ENCODE measurements around the gene ADGRV1.
A peak's percentile ranks its signal among the peaks of the same experiment; 100 is the strongest.

The ADGRV1 gene

DNA sequence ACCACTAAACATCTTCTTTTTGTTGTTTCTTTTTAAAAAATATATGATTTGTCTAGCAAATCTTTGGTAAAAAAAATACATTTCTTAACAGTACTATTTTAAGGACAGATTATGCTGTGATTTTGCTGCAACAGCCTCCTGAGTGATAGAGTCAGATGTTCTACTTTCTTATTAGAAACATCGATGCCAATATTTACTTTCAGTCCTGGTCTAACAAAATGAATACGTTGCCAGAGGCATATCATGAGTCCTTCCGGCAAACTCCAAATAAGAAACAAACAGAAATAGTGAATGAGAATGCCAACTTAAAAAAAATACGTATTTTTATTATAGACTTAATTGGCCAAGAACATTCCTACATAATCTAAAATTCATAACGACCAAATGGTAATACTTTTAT is 371.5 kb downstream of the ADGRV1 start:
- H3K9me3 Mint-ChIP-seq, result no peaks in the 10 kb centered on the region
- ATAC-seq (replicated peaks; ENCODE audit: extremely low read depth, poor library complexity, severe bottlenecking) (no peak), DNase-seq (ENCODE audit: low spot score in 2 of 2) (no peak)
- H3K27ac Mint-ChIP-seq (ENCODE audit: low read depth), result no peak overlapping the region
- peaks cover 22% of the 10 kb centered on the region for H3K27me3 Mint-ChIP-seq
- no peaks in the 10 kb centered on the region for H3K4me1 Mint-ChIP-seq
- H3K4me3 Mint-ChIP-seq, result no peak overlapping the region
- H3K36me3 Mint-ChIP-seq (ENCODE audit: insufficient read depth), result no peaks in the 10 kb centered on the region

- no peaks in the 10 kb centered on the region for H3K9me3 Mint-ChIP-seq
- DNase-seq (ENCODE audit: low spot score in 2 of 2) (no peak), ATAC-seq (replicated peaks; ENCODE audit: extremely low read depth, poor library complexity, severe bottlenecking) (no peak)
- no peaks in the 10 kb centered on the region for H3K4me1 Mint-ChIP-seq
- H3K27me3 Mint-ChIP-seq, result peaks cover 22% of the 10 kb centered on the region
- H3K4me3 Mint-ChIP-seq, result no peak overlapping the region
- no peaks in the 10 kb centered on the region for H3K36me3 Mint-ChIP-seq (ENCODE audit: insufficient read depth)
- no peak overlapping the region for H3K27ac Mint-ChIP-seq (ENCODE audit: low read depth)
These were observed 372.3 kb downstream of the ADGRV1 start for GRCh38 chr5:90930756-90931431.

DNA sequence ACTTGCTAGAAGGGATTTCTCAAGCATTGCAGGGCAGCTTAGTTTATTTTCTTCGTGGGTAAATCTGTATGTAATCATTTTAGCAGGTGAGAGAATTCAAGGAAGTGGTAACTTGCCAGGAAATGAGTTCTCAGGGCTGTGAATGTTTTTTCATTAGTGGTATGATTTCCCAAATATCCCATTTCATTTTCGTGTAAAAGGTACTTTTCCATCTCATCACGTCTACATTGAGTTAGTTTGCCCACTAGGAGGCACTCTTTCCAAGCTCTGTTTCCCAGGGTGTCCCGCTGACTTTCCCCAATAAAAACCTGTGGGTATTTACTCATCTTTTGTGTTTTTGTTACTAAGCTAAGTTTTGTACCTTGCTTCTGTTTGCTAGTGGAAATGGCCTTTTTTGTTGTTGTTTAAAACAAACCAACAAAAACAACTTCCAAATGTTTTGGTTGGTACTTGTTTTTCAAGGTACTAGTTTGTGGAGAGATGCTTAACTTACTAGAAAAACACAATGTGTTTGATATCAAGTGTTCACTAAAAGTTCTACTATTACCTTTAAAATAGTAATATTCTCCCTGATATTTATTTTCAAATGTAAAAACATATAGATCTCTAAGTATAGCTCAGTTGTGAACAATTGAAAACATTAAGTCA is 373.6 kb downstream of the ADGRV1 start:
- Mint-ChIP-seq H3K4me1 (no peaks in the 10 kb centered on the region), H3K4me3 (no peak overlapping the region), H3K9me3 (no peaks in the 10 kb centered on the region), H3K36me3 (ENCODE audit: insufficient read depth) (no peaks in the 10 kb centered on the region), H3K27ac (ENCODE audit: low read depth) (no peak overlapping the region), H3K27me3 (peaks cover 22% of the 10 kb centered on the region)
- DNase-seq (ENCODE audit: low spot score in 2 of 2) (no peak), ATAC-seq (replicated peaks; ENCODE audit: extremely low read depth, poor library complexity, severe bottlenecking) (no peak)

DNA sequence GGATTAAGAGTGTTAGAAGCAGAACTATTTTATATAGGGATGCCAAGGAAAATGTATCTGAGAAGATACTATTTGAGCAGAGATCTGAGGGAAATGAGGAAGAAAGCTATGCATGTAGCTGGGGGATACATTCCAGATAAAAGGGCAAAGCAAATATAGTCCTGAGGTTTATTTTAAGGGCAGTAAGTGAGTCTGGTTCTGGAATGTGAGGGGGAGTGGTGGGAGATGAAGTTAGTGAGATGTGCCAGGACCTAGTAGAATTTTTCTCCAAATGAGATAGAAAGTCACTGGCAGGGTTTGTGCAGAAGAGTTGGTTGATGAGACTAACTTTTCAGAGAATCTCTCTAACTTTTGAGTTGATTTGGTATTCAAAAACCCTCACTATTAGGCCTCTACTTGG is 374.7 kb downstream of the ADGRV1 start:
- Mint-ChIP-seq H3K4me1 (no peaks in the 10 kb centered on the region), H3K9me3 (no peaks in the 10 kb centered on the region), H3K4me3 (no peak overlapping the region), H3K36me3 (ENCODE audit: insufficient read depth) (no peaks in the 10 kb centered on the region), H3K27me3 (peaks cover 22% of the 10 kb centered on the region), H3K27ac (ENCODE audit: low read depth) (peak overlapping the region; percentile 5)
- ATAC-seq (replicated peaks; ENCODE audit: extremely low read depth, poor library complexity, severe bottlenecking) (no peak), DNase-seq (ENCODE audit: low spot score in 2 of 2) (no peak)

- Mint-ChIP-seq H3K36me3 (ENCODE audit: insufficient read depth) (no peaks in the 10 kb centered on the region), H3K27me3 (peaks cover 19% of the 10 kb centered on the region), H3K4me1 (no peaks in the 10 kb centered on the region), H3K27ac (ENCODE audit: low read depth) (no peak overlapping the region), H3K9me3 (no peaks in the 10 kb centered on the region), H3K4me3 (no peak overlapping the region)
- DNase-seq (ENCODE audit: low spot score in 2 of 2) (no peak), ATAC-seq (replicated peaks; ENCODE audit: extremely low read depth, poor library complexity, severe bottlenecking) (no peak)
These were observed 375.6 kb downstream of the ADGRV1 start for GRCh38 chr5:90934091-90934719.

GRCh38 chr5:90934738-90935137 is 376.1 kb downstream of the ADGRV1 start:
- Mint-ChIP-seq H3K36me3 (ENCODE audit: insufficient read depth) (no peaks in the 10 kb centered on the region), H3K4me3 (no peak overlapping the region), H3K27ac (ENCODE audit: low read depth) (no peak overlapping the region)

GRCh38 chr5:90939211-90939610 is 380.6 kb downstream of the ADGRV1 start:
- Mint-ChIP-seq H3K36me3 (ENCODE audit: insufficient read depth) (no peaks in the 10 kb centered on the region), H3K4me3 (no peak overlapping the region), H3K9me3 (no peaks in the 10 kb centered on the region), H3K27me3 (no peaks in the 10 kb centered on the region), H3K27ac (ENCODE audit: low read depth) (no peak overlapping the region), H3K4me1 (peaks cover 8% of the 10 kb centered on the region)
- DNase-seq (ENCODE audit: low spot score in 2 of 2) (no peak), ATAC-seq (replicated peaks; ENCODE audit: extremely low read depth, poor library complexity, severe bottlenecking) (no peak)

More at GRCh38 chr5:90934738-90935137, 376.1 kb downstream of the ADGRV1 start:
- no peaks in the 10 kb centered on the region for H3K9me3 Mint-ChIP-seq
- H3K27me3 Mint-ChIP-seq, result peaks cover 14% of the 10 kb centered on the region
- DNase-seq (ENCODE audit: low spot score in 2 of 2), result no peak
- no peaks in the 10 kb centered on the region for H3K4me1 Mint-ChIP-seq
- ATAC-seq (replicated peaks; ENCODE audit: extremely low read depth, poor library complexity, severe bottlenecking), result no peak

GRCh38 chr5:90940227-90940995 is 381.8 kb downstream of the ADGRV1 start:
- ATAC-seq (replicated peaks; ENCODE audit: extremely low read depth, poor library complexity, severe bottlenecking), result peak; percentile 95
- no peak overlapping the region for H3K27ac Mint-ChIP-seq (ENCODE audit: low read depth)
- DNase-seq (ENCODE audit: low spot score in 2 of 2), result peak in 1 of 2 donors; percentile 25
- no peak overlapping the region for H3K4me3 Mint-ChIP-seq
- H3K27me3 Mint-ChIP-seq, result no peaks in the 10 kb centered on the region
- H3K9me3 Mint-ChIP-seq, result no peaks in the 10 kb centered on the region
- no peaks in the 10 kb centered on the region for H3K36me3 Mint-ChIP-seq (ENCODE audit: insufficient read depth)
- peaks cover 8% of the 10 kb centered on the region for H3K4me1 Mint-ChIP-seq

GRCh38 chr5:90941002-90941720 is 382.6 kb downstream of the ADGRV1 start:
- Mint-ChIP-seq H3K27me3 (no peaks in the 10 kb centered on the region), H3K36me3 (ENCODE audit: insufficient read depth) (no peaks in the 10 kb centered on the region), H3K27ac (ENCODE audit: low read depth) (no peak overlapping the region), H3K4me3 (no peak overlapping the region), H3K9me3 (no peaks in the 10 kb centered on the region), H3K4me1 (peaks cover 8% of the 10 kb centered on the region)
- DNase-seq (ENCODE audit: low spot score in 2 of 2) (no peak), ATAC-seq (replicated peaks; ENCODE audit: extremely low read depth, poor library complexity, severe bottlenecking) (no peak)

DNA sequence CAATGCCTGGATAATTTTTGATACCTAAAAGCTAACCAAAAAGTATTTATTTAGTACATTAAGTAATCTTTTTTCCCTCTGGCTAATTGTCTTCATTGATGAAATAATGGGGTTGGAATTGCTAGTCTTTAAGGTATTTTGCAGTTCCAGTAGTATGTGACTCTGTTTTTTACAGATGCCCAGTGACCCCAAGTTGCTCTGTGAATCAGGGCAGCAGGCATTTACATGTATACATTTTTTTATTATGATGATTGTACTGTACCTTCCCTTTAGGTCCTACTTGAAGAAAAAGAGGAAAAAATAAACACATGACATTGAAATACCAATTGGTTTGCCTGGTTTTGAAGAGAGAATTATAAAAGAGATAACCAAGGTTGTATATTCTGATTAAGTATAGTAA is 385.5 kb downstream of the ADGRV1 start:
- Mint-ChIP-seq H3K4me3 (no peak overlapping the region), H3K36me3 (ENCODE audit: insufficient read depth) (no peaks in the 10 kb centered on the region)

DNA sequence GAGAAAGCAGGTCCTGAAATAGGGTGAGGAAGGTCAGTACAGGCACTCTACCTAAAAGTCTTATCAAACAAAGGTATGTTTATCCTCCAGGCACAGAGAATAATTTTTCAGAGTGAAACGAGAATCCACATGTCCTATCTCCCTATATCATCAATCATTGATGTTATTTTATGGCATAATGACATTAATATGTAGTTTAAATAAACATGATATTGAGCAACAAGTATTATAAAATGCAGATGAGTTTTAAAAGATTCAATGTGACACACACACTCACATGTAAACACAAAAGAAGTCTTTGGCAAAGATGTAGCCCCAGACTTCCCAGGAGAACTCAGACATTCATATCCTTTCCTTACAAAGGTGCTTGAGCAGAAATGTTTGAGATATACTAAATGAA is 389.1 kb downstream of the ADGRV1 start:
- ATAC-seq (replicated peaks; ENCODE audit: extremely low read depth, poor library complexity, severe bottlenecking) (no peak), DNase-seq (ENCODE audit: low spot score in 2 of 2) (no peak)
- Mint-ChIP-seq H3K4me1 (no peaks in the 10 kb centered on the region), H3K9me3 (no peaks in the 10 kb centered on the region), H3K27me3 (peaks cover 22% of the 10 kb centered on the region), H3K36me3 (ENCODE audit: insufficient read depth) (no peaks in the 10 kb centered on the region), H3K4me3 (no peak overlapping the region), H3K27ac (ENCODE audit: low read depth) (no peak overlapping the region)

More for the DNA sequence above, 385.5 kb downstream of the ADGRV1 start:
- no peak overlapping the region for H3K27ac Mint-ChIP-seq (ENCODE audit: low read depth)
- DNase-seq (ENCODE audit: low spot score in 2 of 2), result no peak
- H3K27me3 Mint-ChIP-seq, result peaks cover 12% of the 10 kb centered on the region
- H3K9me3 Mint-ChIP-seq, result no peaks in the 10 kb centered on the region
- ATAC-seq (replicated peaks; ENCODE audit: extremely low read depth, poor library complexity, severe bottlenecking), result no peak
- peaks cover 8% of the 10 kb centered on the region for H3K4me1 Mint-ChIP-seq

DNA sequence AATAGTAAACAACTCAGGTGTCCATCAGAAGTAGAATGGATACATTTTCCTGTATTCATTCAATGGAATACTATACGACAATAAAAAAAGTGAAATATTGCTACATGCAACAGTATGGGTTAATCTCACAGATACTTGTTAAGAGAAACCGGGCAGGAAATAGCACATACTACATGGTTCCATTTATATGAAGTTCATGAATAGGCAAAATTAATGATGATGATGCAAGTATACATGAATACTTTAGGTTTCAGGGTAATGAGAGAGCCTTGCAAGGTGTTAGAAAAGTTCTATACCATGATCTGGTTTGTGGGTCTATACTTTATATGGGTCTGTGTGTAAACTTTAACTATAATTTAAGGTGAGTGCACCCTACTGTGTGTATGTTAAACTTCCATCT is 390.4 kb downstream of the ADGRV1 start:
- H3K27me3 Mint-ChIP-seq, result peaks cover 28% of the 10 kb centered on the region
- no peak overlapping the region for H3K4me3 Mint-ChIP-seq
- no peak for DNase-seq (ENCODE audit: low spot score in 2 of 2)
- no peaks in the 10 kb centered on the region for H3K36me3 Mint-ChIP-seq (ENCODE audit: insufficient read depth)
- H3K4me1 Mint-ChIP-seq, result no peaks in the 10 kb centered on the region
- ATAC-seq (replicated peaks; ENCODE audit: extremely low read depth, poor library complexity, severe bottlenecking), result no peak
- H3K27ac Mint-ChIP-seq (ENCODE audit: low read depth), result no peak overlapping the region
- H3K9me3 Mint-ChIP-seq, result no peaks in the 10 kb centered on the region

Data from central memory CD8-positive, alpha-beta T cell (primary cell).